HG02759 (cell line): Measurements from ENCODE around the gene SHROOM4.

Experiments
- ATAC-seq: cut with Tn5 transposase; IDR thresholded peaks from one replicate; pipeline ENCODE4 v1.9.1; 2021; ENCODE audit warnings: mild to moderate bottlenecking, moderate library complexity; ENCODE audit not compliant: unreplicated experiment

The SHROOM4 gene

DNA sequence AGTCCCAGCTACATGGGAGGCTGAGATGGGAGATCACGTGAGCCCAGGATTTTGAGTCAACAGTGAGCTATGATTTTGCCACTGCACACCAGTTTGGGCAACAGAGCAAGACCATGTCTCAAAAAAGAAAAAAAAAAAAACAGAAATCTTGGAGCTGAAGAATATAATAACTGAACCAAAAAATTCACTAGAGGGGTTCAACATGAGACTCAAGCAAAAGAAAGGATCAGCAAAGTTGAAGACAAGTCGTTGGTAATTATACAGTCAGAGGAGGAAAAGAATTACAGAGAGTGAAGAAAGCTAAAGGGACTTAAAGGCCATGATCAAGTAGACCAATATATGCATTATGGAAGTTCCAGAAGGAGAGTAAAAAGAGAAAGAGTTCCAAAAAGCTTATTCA lies 26.9 kb downstream of the SHROOM4 start:
- ATAC-seq: no peak

DNA sequence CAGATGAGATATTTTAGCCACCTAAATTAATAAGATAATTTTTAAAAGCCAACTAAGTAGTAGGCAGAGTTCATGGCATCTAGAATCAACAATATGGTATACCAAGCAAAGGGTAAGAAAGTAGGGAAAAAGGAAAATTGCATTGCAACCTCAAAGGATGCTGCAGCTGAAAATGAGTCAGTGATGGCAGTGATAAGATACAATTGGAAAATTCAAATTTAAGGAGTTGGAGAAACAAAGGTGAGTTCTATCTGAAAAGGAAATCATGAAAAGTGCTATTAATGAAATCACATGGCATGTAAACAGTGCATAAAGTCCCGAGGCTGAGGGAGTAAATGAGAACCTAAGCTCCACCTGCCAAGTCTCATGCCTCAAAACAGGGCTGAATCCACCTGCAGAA lies 33.9 kb downstream of the SHROOM4 start:
- ATAC-seq: no peak

DNA sequence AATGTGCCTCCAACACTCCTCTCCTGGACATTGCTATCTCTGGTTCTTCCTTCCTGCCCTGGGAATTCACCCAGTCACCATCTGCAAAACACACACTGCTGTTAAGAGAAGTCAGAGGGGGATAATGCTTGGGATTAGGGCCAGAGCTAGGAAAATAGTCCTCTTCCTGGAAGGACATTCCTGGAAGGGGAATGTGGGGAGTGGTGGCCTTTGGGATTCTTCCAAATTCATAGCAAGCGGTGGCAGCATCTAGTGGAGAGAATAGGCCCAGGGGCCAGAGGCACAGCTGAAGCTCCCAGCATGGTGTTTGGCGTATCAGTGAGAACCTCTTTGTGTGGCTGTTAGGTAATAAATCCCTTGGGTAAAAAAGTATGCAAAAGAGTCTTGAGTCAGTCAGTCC lies 34.3 kb downstream of the SHROOM4 start:
- no peak for ATAC-seq

DNA sequence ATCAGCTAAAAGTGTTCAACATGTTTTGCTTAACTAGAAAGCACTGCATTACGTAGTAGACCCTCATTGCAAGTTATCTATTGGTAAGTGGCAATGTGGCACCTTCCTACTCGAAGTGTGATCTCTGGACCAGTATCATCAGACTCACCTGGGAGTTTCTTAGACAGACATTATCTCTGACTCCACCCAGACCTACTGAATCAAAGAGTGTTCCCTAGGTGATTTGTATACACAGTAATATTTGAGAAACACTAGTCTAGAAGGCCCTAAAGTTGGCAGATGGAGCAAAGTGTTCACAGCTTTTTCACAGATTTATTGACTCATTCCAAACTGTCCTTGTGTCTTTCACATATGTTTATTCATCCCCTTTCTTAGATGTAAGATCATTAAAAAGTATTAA lies 35.7 kb downstream of the SHROOM4 start:
- no peak for ATAC-seq

DNA sequence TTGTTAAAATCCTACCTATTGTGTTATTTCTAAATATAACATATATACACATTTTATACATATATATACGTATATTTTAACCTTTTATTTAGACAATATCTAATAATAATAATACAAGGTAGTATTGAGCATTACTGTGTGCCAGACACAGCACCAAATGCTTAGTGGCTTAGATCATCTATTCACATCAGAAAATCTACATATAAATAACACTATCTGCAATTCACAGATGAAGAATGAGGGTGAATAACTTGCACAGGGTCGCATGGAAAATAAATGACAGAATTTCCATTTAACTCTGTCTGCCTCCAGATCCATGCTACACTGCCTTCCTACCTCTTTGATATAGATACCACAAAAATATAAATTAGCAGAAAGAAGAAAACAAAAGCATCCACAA lies 37.7 kb downstream of the SHROOM4 start:
- no peak for ATAC-seq

DNA sequence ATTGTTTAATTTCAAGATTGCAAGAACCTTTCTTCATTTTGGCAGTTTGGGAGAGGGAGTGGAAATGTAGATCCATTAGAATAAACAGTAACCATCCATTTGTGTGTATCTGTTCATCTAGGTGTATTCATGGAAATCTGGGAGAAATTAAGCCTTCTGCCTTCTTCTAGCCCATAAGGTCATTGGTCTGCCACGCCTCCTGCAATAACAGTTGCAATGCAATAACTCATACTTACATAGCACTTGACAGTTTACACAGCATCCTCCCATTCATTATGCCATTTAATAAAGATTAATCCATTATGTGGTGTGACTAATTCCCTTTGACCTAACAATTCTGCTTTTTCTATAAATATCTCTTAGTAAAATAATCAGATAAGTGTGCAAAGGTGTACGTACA lies 42.6 kb downstream of the SHROOM4 start:
- ATAC-seq: no peak

DNA sequence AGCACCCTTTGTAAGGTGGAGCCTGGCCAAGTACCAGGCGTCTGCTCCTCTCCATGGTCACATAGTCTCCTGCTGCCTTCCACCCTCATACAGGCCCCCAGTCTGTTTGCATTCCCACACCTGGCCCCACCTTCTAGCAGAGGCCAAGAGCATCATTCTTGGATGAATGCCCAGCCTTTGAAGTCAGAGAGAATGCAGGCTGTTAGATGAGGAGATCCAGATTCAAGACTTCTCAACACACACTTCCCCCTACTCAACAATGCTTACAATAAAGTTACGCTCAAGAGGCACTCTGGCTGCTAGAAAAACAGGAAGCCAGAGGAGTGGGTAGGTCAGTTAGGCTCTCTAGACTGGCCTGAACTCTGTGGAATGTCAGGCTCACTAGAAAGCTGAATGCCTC lies 43.3 kb downstream of the SHROOM4 start:
- no peak for ATAC-seq

DNA sequence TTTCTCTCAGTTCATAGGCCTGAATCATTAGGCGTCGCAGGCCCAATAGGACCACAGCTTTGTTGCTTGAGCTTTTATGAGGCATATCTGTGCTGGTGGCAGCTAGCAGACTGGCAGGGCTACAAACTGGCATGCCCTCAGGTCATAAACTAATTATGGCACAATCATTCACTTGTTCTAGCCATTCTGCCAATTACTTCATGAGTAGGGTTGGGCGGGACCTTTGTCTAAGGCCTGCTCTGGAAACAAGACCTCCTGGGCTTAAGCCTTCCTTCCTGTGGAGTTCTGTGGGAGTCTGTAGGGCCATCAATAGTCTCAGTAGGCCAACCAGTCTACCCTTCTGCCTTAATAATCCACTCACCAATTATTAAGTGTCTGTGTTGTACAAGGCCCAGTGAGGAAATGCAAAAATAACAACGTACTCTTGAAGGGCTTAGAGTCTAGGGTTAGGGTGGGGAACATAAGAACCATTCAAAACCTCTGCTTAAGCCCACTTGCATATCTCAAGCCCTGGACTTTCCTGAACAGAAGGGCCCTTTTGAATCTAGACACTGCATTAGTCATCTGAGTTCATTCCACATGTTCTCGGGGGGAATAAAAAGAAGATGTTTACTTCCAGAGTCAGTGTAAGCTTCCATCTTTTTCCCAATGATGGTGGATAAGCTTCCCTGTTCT lies 44.5 kb downstream of the SHROOM4 start:
- ATAC-seq: no peak

DNA sequence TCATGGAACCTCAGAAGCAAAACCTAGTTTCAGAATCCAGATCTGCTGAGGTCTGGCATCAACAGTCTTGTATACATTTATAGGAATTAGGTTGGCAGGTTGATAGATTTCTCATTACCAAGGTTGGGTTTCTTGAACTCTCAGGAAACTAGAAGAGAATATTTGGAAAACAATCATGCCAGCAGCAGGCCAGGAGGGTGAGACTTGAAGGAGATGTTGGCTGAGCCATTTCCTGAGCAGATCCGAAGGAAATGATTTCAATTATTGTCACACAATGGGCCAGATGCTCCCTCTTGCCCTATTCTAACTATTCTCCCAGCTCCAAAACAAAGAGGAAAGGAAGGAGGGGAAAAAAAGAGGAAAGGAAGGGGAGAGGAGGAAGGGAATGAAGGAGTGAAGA lies 45.2 kb downstream of the SHROOM4 start:
- no peak for ATAC-seq

DNA sequence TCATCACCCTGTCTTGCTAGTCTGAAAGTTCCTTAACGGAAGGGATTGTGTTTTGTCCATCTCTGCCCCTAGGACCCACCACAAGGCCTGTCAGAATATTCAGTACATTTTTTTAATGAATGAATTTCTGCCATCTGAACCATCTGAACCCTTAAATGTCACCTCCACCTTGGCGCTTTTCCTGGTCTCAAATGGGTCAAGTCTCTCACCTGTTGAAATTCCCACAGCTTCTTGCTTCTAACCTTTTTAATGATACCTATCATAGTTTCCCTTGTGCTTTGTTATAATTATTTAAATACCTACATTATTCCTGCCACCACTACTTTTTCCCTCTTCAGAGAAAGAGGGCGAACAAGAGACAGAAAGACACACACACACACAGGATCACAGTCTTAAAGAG lies 48.0 kb downstream of the SHROOM4 start:
- no peak for ATAC-seq

DNA sequence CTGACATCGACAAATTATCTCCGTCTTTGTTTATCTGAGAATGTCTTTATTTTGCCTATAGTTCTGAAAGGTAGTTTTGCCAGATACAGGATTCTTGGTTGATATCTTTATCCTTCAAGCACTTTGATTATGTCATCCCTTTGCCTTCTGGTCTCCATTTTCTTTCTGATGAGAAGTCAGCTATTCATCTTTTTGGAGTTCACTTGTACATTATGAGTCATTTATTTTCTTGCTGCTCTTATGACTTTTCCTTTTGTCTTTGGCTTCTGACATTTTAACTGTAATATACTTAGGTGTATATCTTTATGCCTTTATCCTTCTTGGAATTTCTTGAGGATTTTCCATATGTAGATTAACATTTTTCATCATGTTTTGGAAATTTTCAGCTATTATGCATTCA lies 51.4 kb downstream of the SHROOM4 start:
- no peak for ATAC-seq

DNA sequence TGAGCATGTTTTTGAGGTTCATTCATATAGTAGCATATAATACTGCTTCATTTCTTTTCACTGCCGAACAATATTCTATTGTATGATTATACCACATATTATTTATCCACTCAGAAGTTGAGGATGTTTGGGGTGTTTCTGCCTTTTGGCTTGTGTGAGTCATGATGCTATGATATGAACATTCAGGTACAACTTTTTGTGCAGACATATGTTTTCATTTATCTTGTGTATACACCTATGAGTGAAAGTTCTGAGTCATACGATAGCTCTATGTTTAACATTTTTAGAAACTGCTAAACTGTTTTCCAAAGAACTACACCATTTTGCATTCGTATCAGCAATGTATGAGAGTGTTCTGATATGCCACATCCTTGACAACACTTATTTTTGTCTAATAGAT lies 57.7 kb downstream of the SHROOM4 start:
- no peak for ATAC-seq

DNA sequence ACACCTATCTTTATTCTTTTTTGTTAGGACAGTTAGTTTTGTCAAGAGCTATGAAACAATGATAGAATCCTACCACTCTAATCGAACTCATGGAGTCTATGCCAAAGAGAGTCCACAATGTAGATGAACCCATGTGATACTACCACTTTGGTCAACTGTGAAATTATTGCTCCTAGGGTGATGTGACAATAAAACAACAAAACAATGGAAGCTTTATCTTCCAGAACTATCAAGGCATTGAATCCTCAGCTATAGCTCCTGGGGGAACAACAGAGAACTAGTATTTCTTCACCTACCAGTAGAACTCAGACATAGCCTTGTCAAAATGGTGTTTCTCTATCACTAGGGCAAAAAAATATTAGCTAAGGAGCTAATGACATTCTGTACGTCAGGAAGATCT lies 62.9 kb downstream of the SHROOM4 start:
- ATAC-seq: no peak

DNA sequence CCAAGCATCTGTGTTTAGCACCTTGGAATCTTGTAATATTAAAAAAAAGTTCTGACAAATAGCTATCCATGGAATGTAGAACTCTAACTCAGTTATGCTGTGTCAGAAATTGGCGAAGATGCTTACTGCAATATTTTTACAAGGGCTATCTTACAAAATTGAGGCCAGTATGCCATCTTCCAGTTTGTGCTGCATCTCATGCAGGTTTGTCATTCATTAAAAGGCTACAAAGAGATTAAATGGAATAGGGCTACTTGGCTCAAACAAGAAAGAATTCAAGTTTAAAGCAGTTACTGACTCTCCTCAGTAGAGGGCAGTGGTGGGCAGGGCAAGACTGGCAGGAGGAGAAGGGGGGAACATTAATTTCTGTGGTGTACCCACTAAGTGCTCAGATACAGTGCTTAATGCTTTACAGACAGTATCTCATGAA lies 66.5 kb downstream of the SHROOM4 start:
- ATAC-seq: no peak

DNA sequence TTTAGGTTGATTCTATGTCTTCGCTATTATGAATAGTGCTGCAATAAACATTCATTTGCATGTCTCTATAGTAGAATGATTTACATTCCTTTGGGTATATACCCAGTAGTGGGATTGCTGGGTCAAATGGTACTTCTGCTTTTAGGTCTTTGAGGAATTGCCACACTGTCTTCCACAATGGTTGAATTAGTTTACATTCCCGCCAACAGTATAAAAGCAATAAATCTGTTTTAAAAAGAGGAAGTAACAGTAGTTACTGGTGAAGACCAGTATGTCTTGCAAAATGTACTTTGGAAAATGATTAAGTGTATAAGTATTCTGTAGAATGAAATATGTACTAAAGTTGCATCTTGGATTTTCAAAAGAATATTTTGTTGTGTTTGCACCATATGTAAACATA lies 77.3 kb downstream of the SHROOM4 start:
- ATAC-seq: no peak

DNA sequence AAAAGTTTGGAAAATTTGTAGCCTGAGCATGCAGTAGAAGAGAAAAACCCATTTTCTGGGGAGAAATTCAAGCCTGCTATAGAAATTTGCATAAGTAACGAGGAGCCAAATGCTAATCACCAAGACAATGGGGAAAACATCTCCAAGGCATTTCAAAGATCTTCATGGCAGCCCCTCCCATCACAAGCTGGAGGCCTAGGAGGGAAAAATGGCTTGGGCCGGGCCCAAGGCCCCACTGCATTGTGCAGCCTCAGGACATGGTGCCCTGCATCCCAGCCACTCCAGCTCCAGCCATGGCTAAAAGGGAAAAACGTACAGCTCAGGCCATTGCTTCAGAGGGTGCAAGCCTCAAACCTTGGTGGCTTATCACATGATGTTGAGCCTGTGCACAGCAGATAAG lies 87.7 kb downstream of the SHROOM4 start:
- ATAC-seq: no peak

DNA sequence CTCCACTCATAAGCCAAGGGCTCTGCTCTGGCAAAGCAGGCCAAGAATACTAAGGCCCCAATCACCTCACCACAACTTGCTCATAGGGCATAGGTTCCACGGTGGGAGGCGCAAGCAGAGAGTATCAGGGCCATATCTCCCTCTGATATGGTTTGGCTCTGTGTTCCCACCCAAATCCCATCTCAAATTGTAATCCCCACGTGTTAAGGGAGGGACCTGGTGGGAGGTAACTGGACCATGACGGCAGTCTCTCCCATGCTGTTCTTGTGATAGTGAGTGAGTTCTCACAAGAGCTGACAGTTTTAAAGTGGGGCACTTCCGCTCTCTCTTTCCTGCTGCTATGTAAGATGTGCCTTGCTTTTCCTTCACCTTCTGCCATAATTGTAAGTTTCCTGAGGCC lies 88.7 kb downstream of the SHROOM4 start:
- ATAC-seq: no peak

DNA sequence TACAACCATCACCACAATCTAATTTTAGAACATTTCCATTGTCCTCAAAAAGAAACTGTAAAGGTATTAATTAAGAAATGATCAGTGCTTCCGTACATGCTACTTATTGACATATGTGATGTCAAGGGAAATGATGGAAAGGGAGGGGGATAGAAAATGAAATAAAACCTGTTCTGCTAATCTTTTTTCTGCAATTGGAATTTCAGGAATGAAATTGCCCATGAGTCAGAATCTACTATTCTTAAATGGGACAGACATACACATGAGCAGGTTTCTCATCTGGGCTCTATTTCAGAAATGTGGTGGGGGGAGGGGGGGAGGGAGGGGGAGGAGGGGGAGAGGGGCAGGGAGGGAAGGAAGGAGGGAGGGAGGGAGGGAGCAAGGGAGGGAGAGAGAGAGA lies 91.0 kb downstream of the SHROOM4 start:
- no peak for ATAC-seq

DNA sequence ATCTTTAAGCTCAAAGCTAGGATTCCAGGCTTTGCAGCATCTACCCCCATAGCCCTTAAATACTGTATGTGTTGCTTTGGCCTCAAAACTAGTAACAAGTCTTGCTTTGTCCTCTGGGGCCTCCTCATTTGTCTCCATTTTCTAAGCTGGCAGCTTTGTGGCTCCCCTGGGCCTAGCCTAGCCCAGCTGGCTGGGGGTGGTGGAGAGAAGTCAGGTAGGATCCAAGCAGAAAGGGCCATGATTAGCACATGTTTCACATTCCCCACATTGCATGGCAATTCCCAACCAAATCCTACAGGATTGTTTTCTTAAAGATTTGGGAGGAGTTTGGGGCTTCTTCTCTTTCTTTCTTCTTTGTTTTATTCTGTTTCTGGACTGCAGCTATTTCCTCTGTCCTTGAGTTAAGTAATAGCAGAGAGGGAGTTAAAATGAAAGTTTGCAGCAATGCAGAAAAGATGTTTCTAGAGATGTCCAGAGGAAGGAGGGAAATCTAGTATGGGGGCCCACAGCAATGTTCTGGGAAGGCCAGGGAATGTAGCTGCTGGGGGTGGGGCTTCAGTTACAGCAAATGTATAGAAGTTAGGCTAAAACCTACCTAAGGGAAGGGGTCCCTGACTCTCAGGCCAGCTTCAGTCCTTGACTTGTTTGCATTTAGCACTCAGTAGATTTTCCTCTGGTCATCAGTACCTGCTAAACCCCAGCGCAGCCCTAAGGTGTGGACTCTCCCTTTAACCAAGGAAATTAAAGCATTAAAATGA lies 92.1 kb downstream of the SHROOM4 start:
- no peak for ATAC-seq

DNA sequence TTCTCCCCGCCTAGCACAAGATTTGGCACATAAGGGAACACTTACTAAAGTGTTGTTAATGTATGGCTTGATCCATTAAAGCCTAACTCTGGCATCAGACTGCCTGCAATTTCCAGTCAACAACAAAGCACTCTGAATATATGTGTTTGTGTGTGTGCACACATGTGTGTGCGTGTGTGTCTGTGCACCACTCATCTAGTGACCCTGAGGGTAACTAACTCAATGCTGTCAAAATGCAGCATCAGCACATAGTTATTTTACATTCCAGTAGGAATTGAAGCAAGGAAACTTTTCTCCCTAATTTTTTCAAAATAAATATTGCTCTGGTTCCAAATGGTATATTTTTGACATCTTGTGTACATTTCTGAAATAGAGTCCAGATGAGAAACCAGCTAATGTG lies 94.4 kb downstream of the SHROOM4 start:
- no peak for ATAC-seq

DNA sequence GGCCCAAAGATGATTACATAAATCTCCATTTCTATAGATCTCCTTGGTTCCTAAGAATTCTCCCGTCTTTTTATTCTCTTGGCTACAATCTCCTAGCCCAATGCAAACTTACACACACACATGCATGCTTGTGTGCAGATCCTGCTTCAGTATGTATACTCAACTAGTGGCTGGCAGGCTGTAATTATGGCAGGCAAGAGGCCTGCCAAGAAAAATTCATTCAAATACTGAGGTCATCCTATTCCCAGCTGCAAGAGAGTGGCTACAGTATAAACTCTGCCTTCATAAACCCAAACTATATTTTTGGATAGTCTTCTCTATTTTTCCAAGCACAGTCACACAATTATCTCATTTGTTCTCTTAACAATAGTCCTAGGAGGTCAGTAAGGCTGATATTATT lies 95.2 kb downstream of the SHROOM4 start:
- no peak for ATAC-seq

DNA sequence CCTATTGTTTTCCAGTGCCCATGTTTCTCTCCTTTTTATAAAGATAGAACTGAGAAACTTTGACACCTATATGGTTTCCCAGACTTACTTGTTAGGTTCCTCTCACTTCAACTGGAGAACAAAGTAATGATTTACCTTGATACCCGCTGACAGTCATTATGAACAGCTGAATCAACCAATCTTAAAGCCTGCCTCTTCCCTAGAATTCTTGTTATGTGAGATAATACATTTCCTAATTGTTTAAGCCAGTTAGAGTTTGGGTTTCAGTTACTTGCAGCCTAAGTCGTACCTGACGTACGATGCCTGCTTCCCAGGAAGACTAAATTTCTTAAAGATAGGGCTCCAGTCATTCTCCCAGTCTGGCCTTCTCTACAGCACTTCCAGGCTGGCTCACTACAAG lies 97.3 kb downstream of the SHROOM4 start:
- ATAC-seq: no peak

DNA sequence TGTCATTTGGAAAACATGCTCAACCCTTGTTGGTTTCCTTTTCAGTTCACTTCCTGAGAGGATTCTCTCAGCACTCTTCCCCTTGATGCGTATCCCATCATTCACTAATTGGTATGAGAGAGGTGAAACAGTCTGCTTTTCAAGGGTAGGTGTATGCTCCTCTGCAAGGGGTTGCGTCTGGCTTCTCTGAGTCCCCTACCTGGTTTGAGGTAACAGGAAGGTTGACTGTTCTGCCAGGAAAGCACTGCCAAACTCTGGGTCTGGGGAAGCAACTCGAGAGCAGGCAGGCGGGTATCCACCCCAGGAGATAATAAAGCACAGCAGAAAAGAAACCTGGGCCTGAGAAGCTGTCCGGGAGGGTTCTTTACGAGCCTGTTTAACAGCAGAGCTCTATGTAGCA lies 101.2 kb downstream of the SHROOM4 start:
- no peak for ATAC-seq
